HepG2 (cell line): ENCODE results near the gene LDLRAD3. TPM values are rescaled to one million over a fixed set of nuclear protein-coding genes. Genes with fewer than 3 reads are reported as not detected.

ENCODE experiments used
- ATAC-seq: fragments of 200-7000 bp; cut with Tn5 transposase; 3 replicates; pipeline ENCODE4 v1.9.1; 2020; ENCODE audit warnings: mild to moderate bottlenecking, moderate library complexity
- BruUV-seq: library from RNA; stranded (reverse); fragments of 400-500 nt; replicated peaks from 2 replicates; lab custom pipeline; 2021; lab: Mats Ljungman, UMichigan
- CTCF ChIA-PET: fragments of 300-600 bp; formaldehyde crosslinking; extraction: SDS; loops from one replicate; lab custom pipeline; 2021; ENCODE audit warnings: low total read pairs, inconsistent platforms, low intra/inter-chr PET ratio; lab: Yijun Ruan, JAX
- POLR2A ChIA-PET: fragments of 350-600 bp; sonication (Branson Sonifier 250); formaldehyde crosslinking; loops from one replicate; lab custom pipeline; 2020; ENCODE audit warnings: antibody characterized with exemption, inconsistent platforms; lab: Yijun Ruan, JAX
- DNase-seq: peaks from one replicate; pipeline ENCODE4 v3.0.0-alpha.2; 2015; ENCODE audit warnings: low spot score
- FAIRE-seq: peaks from 3 replicates; lab custom pipeline; 2011; peaks lifted over from hg19 to GRCh38; lab: Jason Lieb, UNC
- H2AFZ ChIP-seq: one replicate; pipeline ENCODE4 v1.6.1; 2011; ENCODE audit warnings: low read length, inconsistent platforms
- H3K27ac ChIP-seq: fragments of 300-600 bp; 3 replicates; pipeline ENCODE4 v1.8.0; 2011; ENCODE audit warnings: mixed run types, mild to moderate bottlenecking, mixed read lengths, low read length, inconsistent platforms; ENCODE audit not compliant: insufficient read depth; ENCODE audit errors: extremely low read length
- H3K27me3 ChIP-seq, 2 experiments: fragments of 200-600 bp in 1 of 2; 2 replicates in 1 of 2; 3 replicates in 1 of 2; pipeline versions ENCODE4 v1.6.0 to v1.8.0; 2011; ENCODE audit warnings: low read length in 2 of 2, mild to moderate bottlenecking in 2 of 2, moderate library complexity in 2 of 2, inconsistent platforms in 1 of 2; ENCODE audit not compliant: insufficient read depth in 2 of 2, control insufficient read depth in 1 of 2
- H3K36me3 ChIP-seq, 2 experiments: fragments of 200-600 bp in 1 of 2; replicated peaks in 1 of 2; 2 replicates in 1 of 2; 3 replicates in 1 of 2; pipeline versions ENCODE4 v1.5.1 to v1.8.0; 2011; ENCODE audit warnings: low read length in 2 of 2, inconsistent platforms in 1 of 2; ENCODE audit not compliant: insufficient read depth in 2 of 2, control insufficient read depth in 1 of 2
- H3K4me1 ChIP-seq: 2 replicates; pipeline ENCODE4 v1.5.1; 2012; ENCODE audit warnings: low read length, inconsistent platforms; ENCODE audit not compliant: insufficient read depth
- H3K4me2 ChIP-seq: 2 replicates; pipeline ENCODE4 v1.6.0; 2011; ENCODE audit warnings: low read depth, low read length, inconsistent platforms
- H3K4me3 ChIP-seq, 3 experiments: fragments of 200-600 bp in 1 of 3; sonication (generic), shearing (Covaris generic) in 1 of 3; replicated peaks in 1 of 3; 2 replicates each; pipeline ENCODE4 v1.5.1; 2011 to 2016; ENCODE audit warnings: low read length in 3 of 3, inconsistent platforms in 2 of 3, low read depth in 2 of 3, mild to moderate bottlenecking in 2 of 3, control low read depth in 1 of 3, mixed read lengths in 1 of 3; ENCODE audit not compliant: insufficient read depth in 1 of 3
- H3K79me2 ChIP-seq: one replicate; pipeline ENCODE4 v1.6.1; 2011; ENCODE audit warnings: low read length, inconsistent platforms; ENCODE audit not compliant: insufficient read depth
- H3K9ac ChIP-seq: 2 replicates; pipeline ENCODE4 v1.6.0; 2011; ENCODE audit warnings: mild to moderate bottlenecking, low read depth, low read length, inconsistent platforms; ENCODE audit not compliant: insufficient read depth
- H3K9me3 ChIP-seq: 2 replicates; pipeline ENCODE4 v1.5.1; 2012; ENCODE audit warnings: mild to moderate bottlenecking, low read length
- H4K20me1 ChIP-seq: 2 replicates; pipeline ENCODE4 v1.6.0; 2011; ENCODE audit warnings: inconsistent platforms, mild to moderate bottlenecking, low read length, moderate library complexity; ENCODE audit not compliant: insufficient read depth
- ARHGAP35 ChIP-seq: sonication (generic); formaldehyde crosslinking; IDR thresholded peaks from 2 replicates; pipeline ENCODE4 v1.9.0; 2022; ENCODE audit warnings: mild to moderate bottlenecking, inconsistent platforms, moderate library complexity, missing genetic modification reagents, borderline replicate concordance
- ARNT ChIP-seq: fragments of 450-650 bp; IDR thresholded peaks from 2 replicates; pipeline ENCODE4 v1.6.1; 2017
- HINFP ChIP-seq: sonication (generic); formaldehyde crosslinking; IDR thresholded peaks from 2 replicates; pipeline ENCODE4 v1.4.0; 2020; ENCODE audit warnings: low read depth, mild to moderate bottlenecking, missing genetic modification reagents
- HNF1B ChIP-seq: sonication (generic); formaldehyde crosslinking; IDR thresholded peaks from 2 replicates; pipeline ENCODE4 v1.5.1; 2020; ENCODE audit warnings: mild to moderate bottlenecking, moderate library complexity, missing genetic modification reagents
- WGBS: methylation state at CpG from one replicate; pipeline ENCODE4 v1.1.6; 2017; ENCODE audit warnings: low lambda C conversion rate; 5-methylcytosine and 5-hydroxymethylcytosine counted together
- in situ Hi-C: cut with HindIII; loops from 2 replicates; pipeline ENCODE4 v1.10.0; 2017; ENCODE audit warnings: low pct_unique_long_range_greater_than_20kb; ENCODE audit not compliant: extremely low pct_ligation_motif_present
- intact Hi-C: fragments of 100-400 bp; cut with micrococcal nuclease; formaldehyde crosslinking; loops from one replicate; pipeline ENCODE4 v1.10.0; 2022; ENCODE audit not compliant: unreplicated experiment
- polyA plus RNA-seq, 8 experiments: library from polyadenylated mRNA; depleted of rRNA in 3 of 8; stranded (reverse) in 7 of 8; unstranded in 1 of 8; fragments of >200 nt; fragmentation: Illumina TruSeq in 4 of 8; extraction: Trizol in 4 of 8; gene quantifications; 2 replicates each; pipeline versions ENCODE4 v1.2.1 to v1.2.3, GENCODE V29; 2011 to 2016; ENCODE audit warnings: low read depth in 4 of 8, missing spikeins in 1 of 8, mixed read lengths in 1 of 8; ENCODE audit not compliant: insufficient read depth in 1 of 8
- total RNA-seq, 5 experiments: library from RNA; depleted of rRNA; stranded (reverse); fragments of >200 nt; fragmentation: Illumina TruSeq; extraction: Trizol; gene quantifications; 2 replicates each; pipeline ENCODE4 v1.2.3, GENCODE V29; 2016; ENCODE audit warnings: low read depth in 1 of 5
- TF ChIP-seq, protein P1 (sequence below): IDR thresholded peaks from 2 replicates; pipeline ENCODE4 v1.6.1; 2016; ENCODE audit warnings: control low read depth
- TF ChIP-seq, protein P2 (sequence below), 2 experiments: fragments of 450-650 bp in 1 of 2; sonication (generic) in 1 of 2; formaldehyde crosslinking; IDR thresholded peaks; 2 replicates each; pipeline versions ENCODE4 v1.5.0 to v1.8.0; 2020 to 2022; ENCODE audit warnings: mild to moderate bottlenecking in 1 of 2, missing genetic modification reagents in 1 of 2

LDLRAD3 gene
- total and polyA plus RNA-seq, 2 of the 13 experiments (the other 11 are each of a cell fraction or from before 2014, with no cell fraction given), result 0.50 to 0.60 TPM

GRCh38 chr11:36078686-36079055, 134.8 kb downstream of the LDLRAD3 start:
- Histone ChIP-seq H3K36me3 (no peaks in the 10 kb centered on the region), H3K9me3 (no peaks in the 10 kb centered on the region), H2AFZ (no peak overlapping the region), H3K4me2 (no peak overlapping the region), H3K27me3 (no peaks in the 10 kb centered on the region), H3K9ac (no peak overlapping the region), H3K4me3 (no peak overlapping the region), H4K20me1 (no peaks in the 10 kb centered on the region), H3K79me2 (no peaks in the 10 kb centered on the region), H3K27ac (no peak overlapping the region), H3K4me1 (no peaks in the 10 kb centered on the region)
- ChIA-PET CTCF (no interaction called here), POLR2A (no interaction called here)
- in situ Hi-C loops (no loop called here), intact Hi-C loops (no loop called here)
- 40% methylated on average over 1 of the region's 11 CpGs for WGBS
- ATAC-seq (no peak), DNase-seq (no peak), FAIRE-seq (no peak)
- BruUV-seq, result no TSS peak
- TF ChIP-seq HNF1B (CRISPR knock-in tag) (no peak), ARNT (no peak), HINFP (CRISPR knock-in tag) (no peak), ARHGAP35 (CRISPR knock-in tag) (no peak)
- TF ChIP-seq, protein P1, sequence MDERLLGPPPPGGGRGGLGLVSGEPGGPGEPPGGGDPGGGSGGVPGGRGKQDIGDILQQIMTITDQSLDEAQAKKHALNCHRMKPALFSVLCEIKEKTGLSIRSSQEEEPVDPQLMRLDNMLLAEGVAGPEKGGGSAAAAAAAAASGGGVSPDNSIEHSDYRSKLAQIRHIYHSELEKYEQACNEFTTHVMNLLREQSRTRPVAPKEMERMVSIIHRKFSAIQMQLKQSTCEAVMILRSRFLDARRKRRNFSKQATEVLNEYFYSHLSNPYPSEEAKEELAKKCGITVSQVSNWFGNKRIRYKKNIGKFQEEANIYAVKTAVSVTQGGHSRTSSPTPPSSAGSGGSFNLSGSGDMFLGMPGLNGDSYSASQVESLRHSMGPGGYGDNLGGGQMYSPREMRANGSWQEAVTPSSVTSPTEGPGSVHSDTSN (CRISPR knock-in tag), result no peak
- TF ChIP-seq, protein P2, sequence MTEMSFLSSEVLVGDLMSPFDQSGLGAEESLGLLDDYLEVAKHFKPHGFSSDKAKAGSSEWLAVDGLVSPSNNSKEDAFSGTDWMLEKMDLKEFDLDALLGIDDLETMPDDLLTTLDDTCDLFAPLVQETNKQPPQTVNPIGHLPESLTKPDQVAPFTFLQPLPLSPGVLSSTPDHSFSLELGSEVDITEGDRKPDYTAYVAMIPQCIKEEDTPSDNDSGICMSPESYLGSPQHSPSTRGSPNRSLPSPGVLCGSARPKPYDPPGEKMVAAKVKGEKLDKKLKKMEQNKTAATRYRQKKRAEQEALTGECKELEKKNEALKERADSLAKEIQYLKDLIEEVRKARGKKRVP (CRISPR knock-in tag; IDR thresholded peaks at IDR 0.05), result no peak
